GM23338 (cell line): ENCODE measurements around the gene SETX. TPM values are rescaled to one million over a fixed set of nuclear protein-coding genes. Genes with fewer than 3 reads are reported as not detected.

ENCODE experiments used
- ATAC-seq: fragments of 200-7000 bp; cut with Tn5 transposase; 3 replicates; pipeline ENCODE4 v1.9.1; 2020
- DNase-seq: peaks from one replicate; pipeline ENCODE4 v3.0.0-alpha.2; 2015; ENCODE audit warnings: low spot score
- H2AFZ ChIP-seq: fragments of 200-600 bp; sonication (generic); 2 replicates; pipeline ENCODE4 v1.8.0; 2016; ENCODE audit warnings: antibody characterized with exemption, mild to moderate bottlenecking, moderate library complexity
- H3F3A ChIP-seq: fragments of 200-600 bp; sonication (generic); replicated peaks from 2 replicates; pipeline ENCODE4 v1.8.0; 2017; ENCODE audit warnings: antibody characterized with exemption, mixed run types, low read depth
- H3K27ac ChIP-seq: fragments of 200-600 bp; sonication (generic); 2 replicates; pipeline ENCODE4 v1.6.1; 2016; ENCODE audit warnings: low read depth
- H3K27me3 ChIP-seq: fragments of 200-600 bp; sonication (generic); 2 replicates; pipeline ENCODE4 v1.8.0; 2016; ENCODE audit warnings: mild to moderate bottlenecking, mixed run types, moderate library complexity; ENCODE audit not compliant: insufficient read depth
- H3K36me3 ChIP-seq: fragments of 200-600 bp; sonication (generic); 2 replicates; pipeline ENCODE4 v1.8.0; 2016; ENCODE audit warnings: mild to moderate bottlenecking; ENCODE audit not compliant: insufficient read depth
- H3K4me1 ChIP-seq: fragments of 200-600 bp; sonication (generic); 2 replicates; pipeline ENCODE4 v1.8.0; 2016; ENCODE audit warnings: mild to moderate bottlenecking, moderate library complexity; ENCODE audit not compliant: insufficient read depth
- H3K4me2 ChIP-seq: fragments of 200-600 bp; sonication (generic); 2 replicates; pipeline ENCODE4 v1.7.1; 2017; ENCODE audit warnings: mixed run types
- H3K4me3 ChIP-seq: fragments of 200-600 bp; sonication (generic); 2 replicates; pipeline ENCODE4 v1.6.1; 2016; ENCODE audit warnings: mixed run types
- H3K79me2 ChIP-seq: fragments of 200-600 bp; sonication (generic); replicated peaks from 2 replicates; pipeline ENCODE4 v1.8.0; 2017; ENCODE audit warnings: mild to moderate bottlenecking; ENCODE audit not compliant: insufficient read depth
- H3K9me2 ChIP-seq: fragments of 200-600 bp; sonication (generic); 2 replicates; pipeline ENCODE4 v1.8.0; 2017; ENCODE audit not compliant: insufficient read depth
- H4K20me1 ChIP-seq: fragments of 200-600 bp; sonication (generic); replicated peaks from 2 replicates; pipeline ENCODE4 v1.8.0; 2017; ENCODE audit warnings: mild to moderate bottlenecking; ENCODE audit not compliant: insufficient read depth
- H3K27ac Mint-ChIP-seq: 2 replicates; pipeline ENCODE4 v1.8.0; 2020; ENCODE audit warnings: inconsistent platforms, mild to moderate bottlenecking, moderate library complexity, mixed read lengths
- H3K27me3 Mint-ChIP-seq: 3 replicates; pipeline ENCODE4 v1.8.0; 2022; ENCODE audit warnings: low read depth, mild to moderate bottlenecking, moderate library complexity, mixed read lengths, inconsistent platforms; ENCODE audit not compliant: insufficient read depth, poor library complexity
- H3K36me3 Mint-ChIP-seq: 3 replicates; pipeline ENCODE4 v1.8.0; 2021; ENCODE audit warnings: low read depth, mild to moderate bottlenecking, inconsistent platforms, moderate library complexity, mixed read lengths
- H3K4me1 Mint-ChIP-seq: 3 replicates; pipeline ENCODE4 v1.8.0; 2020; ENCODE audit warnings: mild to moderate bottlenecking, inconsistent platforms, mixed read lengths
- H3K4me3 Mint-ChIP-seq: 3 replicates; pipeline ENCODE4 v1.8.0; 2021; ENCODE audit warnings: moderate library complexity, mild to moderate bottlenecking, inconsistent platforms, mixed read lengths
- H3K9me3 Mint-ChIP-seq: 3 replicates; pipeline ENCODE4 v1.8.0; 2020; ENCODE audit warnings: moderate library complexity, mild to moderate bottlenecking, inconsistent platforms, mixed read lengths
- CREB1 ChIP-seq: fragments of 250-450 bp; sonication (Bioruptor Pico); IDR thresholded peaks from 2 replicates; pipeline ENCODE4 v1.5.0; 2020; ENCODE audit warnings: low read depth, mild to moderate bottlenecking, moderate library complexity
- EZH2 ChIP-seq: fragments of 200-600 bp; sonication (generic); IDR thresholded peaks from one replicate; pipeline ENCODE4 v1.8.0; 2017; ENCODE audit warnings: antibody characterized with exemption, mild to moderate bottlenecking, low read depth; ENCODE audit not compliant: unreplicated experiment
- EZH2phosphoT487 ChIP-seq: fragments of 200-600 bp; sonication (generic); IDR thresholded peaks from one replicate; pipeline ENCODE4 v1.8.1; 2018; ENCODE audit warnings: antibody characterized with exemption; ENCODE audit not compliant: unreplicated experiment
- JUNB ChIP-seq: IDR thresholded peaks from one replicate; pipeline ENCODE4 v1.6.1; 2016; ENCODE audit warnings: antibody characterized with exemption; ENCODE audit not compliant: unreplicated experiment
- POLR2AphosphoS5 ChIP-seq: IDR thresholded peaks from 2 replicates; pipeline ENCODE4 v1.6.1; 2016; ENCODE audit warnings: antibody characterized with exemption, low read depth
- STAT1 ChIP-seq: IDR thresholded peaks from one replicate; pipeline ENCODE4 v1.6.1; 2016; ENCODE audit warnings: antibody characterized with exemption; ENCODE audit not compliant: unreplicated experiment
- ZNF114 ChIP-seq: fragments of 250-450 bp; sonication (Bioruptor Pico); IDR thresholded peaks from 2 replicates; pipeline ENCODE4 v1.5.0; 2020; ENCODE audit warnings: mild to moderate bottlenecking, moderate library complexity
- polyA plus RNA-seq: library from polyadenylated mRNA; unstranded; fragments of >200 nt; fragmentation: Nextera tagmentation; extraction: Ambion mirVana; gene quantifications from 2 replicates; pipeline ENCODE4 v1.2.1, GENCODE V29; 2016
- total RNA-seq: library from RNA; depleted of rRNA; stranded (reverse); fragments of >200 nt; shearing (Covaris generic); gene quantifications from 2 replicates; pipeline ENCODE4 v1.2.3, GENCODE V29; 2014
- TF ChIP-seq, protein P1 (sequence below): IDR thresholded peaks from 2 replicates; pipeline ENCODE4 v1.6.1; 2016; ENCODE audit warnings: antibody characterized with exemption
- TF ChIP-seq, protein P2 (sequence below): IDR thresholded peaks from one replicate; pipeline ENCODE4 v1.6.1; 2018; ENCODE audit warnings: antibody characterized with exemption; ENCODE audit not compliant: unreplicated experiment

The SETX gene
- total and polyA plus RNA-seq, 2 experiments from 2014 or later: 17.5 to 49.9 TPM

DNA sequence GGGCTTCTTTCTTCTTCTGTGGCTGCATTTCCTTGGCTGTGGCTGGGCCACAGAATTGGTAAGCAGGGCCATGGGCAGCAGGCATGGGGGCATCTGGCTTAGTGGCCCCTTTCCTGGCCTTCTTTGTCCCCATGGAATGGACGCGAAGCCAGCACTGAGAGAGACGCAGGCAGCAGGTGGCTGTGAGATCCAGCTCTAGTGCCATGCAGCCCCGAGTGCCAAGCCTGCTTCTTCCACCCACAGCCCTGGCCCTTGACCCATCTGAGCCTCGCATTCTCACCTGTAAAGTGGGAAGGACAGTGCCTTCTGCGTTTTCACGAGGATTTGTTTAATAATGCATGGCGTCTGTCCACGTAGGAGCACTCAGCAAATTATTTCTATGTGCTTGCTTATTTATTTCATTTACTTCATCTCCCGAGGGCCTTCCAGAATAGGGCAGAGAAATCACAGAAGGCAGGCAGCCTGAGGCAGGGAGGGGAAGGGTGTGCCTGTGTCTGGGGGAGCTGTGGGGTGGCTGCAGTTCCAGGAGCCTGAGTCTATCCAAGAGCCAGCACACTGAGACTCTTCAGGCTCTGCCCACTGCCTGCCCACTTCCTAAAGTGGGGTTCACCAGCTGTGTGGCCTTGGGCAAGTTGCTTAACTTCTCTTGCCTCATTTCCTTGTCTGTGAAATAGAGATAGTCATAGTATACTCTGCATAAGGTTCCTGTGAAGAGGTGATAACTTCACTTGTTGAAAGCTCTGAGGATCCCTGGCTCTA is 137.7 kb downstream of the SETX start (continued):
- TF ChIP-seq JUNB: no peak
- TF ChIP-seq, protein P1, sequence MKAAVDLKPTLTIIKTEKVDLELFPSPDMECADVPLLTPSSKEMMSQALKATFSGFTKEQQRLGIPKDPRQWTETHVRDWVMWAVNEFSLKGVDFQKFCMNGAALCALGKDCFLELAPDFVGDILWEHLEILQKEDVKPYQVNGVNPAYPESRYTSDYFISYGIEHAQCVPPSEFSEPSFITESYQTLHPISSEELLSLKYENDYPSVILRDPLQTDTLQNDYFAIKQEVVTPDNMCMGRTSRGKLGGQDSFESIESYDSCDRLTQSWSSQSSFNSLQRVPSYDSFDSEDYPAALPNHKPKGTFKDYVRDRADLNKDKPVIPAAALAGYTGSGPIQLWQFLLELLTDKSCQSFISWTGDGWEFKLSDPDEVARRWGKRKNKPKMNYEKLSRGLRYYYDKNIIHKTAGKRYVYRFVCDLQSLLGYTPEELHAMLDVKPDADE: no peak

DNA sequence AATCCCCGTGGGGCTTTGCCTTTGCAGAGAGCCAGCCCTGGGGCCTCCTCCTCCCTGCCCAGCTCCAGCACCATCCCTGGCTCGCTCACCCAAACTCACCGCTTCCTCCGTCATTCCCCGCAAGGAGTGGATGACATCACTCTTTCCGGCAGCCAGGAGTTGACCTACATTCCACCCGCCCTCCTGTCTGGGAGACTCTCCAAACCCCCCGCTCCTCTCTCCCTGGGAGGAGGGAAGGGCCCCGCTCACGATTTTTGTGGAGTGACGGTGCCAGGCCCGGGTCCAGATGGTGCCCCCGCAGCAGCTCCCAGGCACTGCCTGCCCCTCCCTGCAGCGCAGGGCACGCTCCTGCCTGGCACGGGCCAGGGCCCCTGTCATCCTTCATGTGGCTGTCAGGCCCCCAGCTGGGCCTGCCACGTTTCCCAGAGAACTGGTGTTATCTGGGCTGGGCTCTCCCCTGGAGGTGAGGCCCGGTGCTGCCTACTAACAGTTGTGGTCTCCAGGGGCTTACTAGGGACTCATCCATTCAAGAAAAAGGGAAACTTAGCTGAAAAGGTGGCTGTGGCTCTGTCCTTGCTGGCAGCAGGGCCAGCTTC is 140.7 kb downstream of the SETX start:
- H3K4me3 ChIP-seq: no peak overlapping the region
- no peaks in the 10 kb centered on the region for H3K79me2 ChIP-seq
- no peaks in the 10 kb centered on the region for H3K27me3 ChIP-seq
- Mint-ChIP-seq H3K36me3 (no peaks in the 10 kb centered on the region), H3K27me3 (peaks cover 7% of the 10 kb centered on the region), H3K27ac (no peak overlapping the region), H3K4me1 (peaks cover 11% of the 10 kb centered on the region), H3K9me3 (no peaks in the 10 kb centered on the region), H3K4me3 (no peak overlapping the region)
- H3K4me2 ChIP-seq: peak overlapping the region; percentile 67; the same call in 1 of the 2 replicates
- no peaks in the 10 kb centered on the region for H4K20me1 ChIP-seq
- peaks cover 5% of the 10 kb centered on the region; the same call in 1 of the 2 replicates for H3K4me1 ChIP-seq
- H3K9me2 ChIP-seq: no peaks in the 10 kb centered on the region
- no peak overlapping the region for H3K27ac ChIP-seq
- H3K36me3 ChIP-seq: no peaks in the 10 kb centered on the region
- DNase-seq (peak; percentile 85), ATAC-seq (peak; percentile 92)
- no peaks in the 10 kb centered on the region for H3F3A ChIP-seq
- no peak for TF ChIP-seq ZNF114 (CRISPR knock-in tag)
- TF ChIP-seq POLR2AphosphoS5: no peak
- TF ChIP-seq EZH2: no peak
- TF ChIP-seq, protein P2, sequence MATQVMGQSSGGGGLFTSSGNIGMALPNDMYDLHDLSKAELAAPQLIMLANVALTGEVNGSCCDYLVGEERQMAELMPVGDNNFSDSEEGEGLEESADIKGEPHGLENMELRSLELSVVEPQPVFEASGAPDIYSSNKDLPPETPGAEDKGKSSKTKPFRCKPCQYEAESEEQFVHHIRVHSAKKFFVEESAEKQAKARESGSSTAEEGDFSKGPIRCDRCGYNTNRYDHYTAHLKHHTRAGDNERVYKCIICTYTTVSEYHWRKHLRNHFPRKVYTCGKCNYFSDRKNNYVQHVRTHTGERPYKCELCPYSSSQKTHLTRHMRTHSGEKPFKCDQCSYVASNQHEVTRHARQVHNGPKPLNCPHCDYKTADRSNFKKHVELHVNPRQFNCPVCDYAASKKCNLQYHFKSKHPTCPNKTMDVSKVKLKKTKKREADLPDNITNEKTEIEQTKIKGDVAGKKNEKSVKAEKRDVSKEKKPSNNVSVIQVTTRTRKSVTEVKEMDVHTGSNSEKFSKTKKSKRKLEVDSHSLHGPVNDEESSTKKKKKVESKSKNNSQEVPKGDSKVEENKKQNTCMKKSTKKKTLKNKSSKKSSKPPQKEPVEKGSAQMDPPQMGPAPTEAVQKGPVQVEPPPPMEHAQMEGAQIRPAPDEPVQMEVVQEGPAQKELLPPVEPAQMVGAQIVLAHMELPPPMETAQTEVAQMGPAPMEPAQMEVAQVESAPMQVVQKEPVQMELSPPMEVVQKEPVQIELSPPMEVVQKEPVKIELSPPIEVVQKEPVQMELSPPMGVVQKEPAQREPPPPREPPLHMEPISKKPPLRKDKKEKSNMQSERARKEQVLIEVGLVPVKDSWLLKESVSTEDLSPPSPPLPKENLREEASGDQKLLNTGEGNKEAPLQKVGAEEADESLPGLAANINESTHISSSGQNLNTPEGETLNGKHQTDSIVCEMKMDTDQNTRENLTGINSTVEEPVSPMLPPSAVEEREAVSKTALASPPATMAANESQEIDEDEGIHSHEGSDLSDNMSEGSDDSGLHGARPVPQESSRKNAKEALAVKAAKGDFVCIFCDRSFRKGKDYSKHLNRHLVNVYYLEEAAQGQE: no peak
- TF ChIP-seq CREB1 (CRISPR knock-in tag): peak; percentile 63
- TF ChIP-seq EZH2phosphoT487: no peak
- TF ChIP-seq STAT1: no peak
- 0 out of 2 replicates have a peak overlapping the region, but pooled peaks have one; percentile 52 for H2AFZ ChIP-seq
